CD4-positive, alpha-beta T cell treated with Interferon gamma for 1 hour (primary cell): ENCODE measurements around the gene NENF.
"Not testable (repeated sequence)": the region's sequence is repeated elsewhere in the genome, so short reads cannot be mapped to it uniquely, and the experiment has no call there.

Experiments used
- DNase-seq: peaks from one replicate; pipeline ENCODE4 v3.0.0-alpha.2; 2020

The NENF gene

GRCh38 chr1:212432661-212433576 is at the start of gene NENF:
Gene NENF (plus strand): TSS chr1:212432920. CDS start chr1:212432944, 24 bp downstream.
- DNase-seq: peak; percentile 65

- no peak for DNase-seq
Observed at GRCh38 chr1:212386029-212386428, 46.7 kb upstream of the NENF start.

- no peak for DNase-seq
Observed at GRCh38 chr1:212388985-212389716, 43.6 kb upstream of the NENF start.

- not testable (repeated sequence) for DNase-seq
Observed at GRCh38 chr1:212395678-212396437, 36.9 kb upstream of the NENF start.

- DNase-seq: no peak
Observed at GRCh38 chr1:212396638-212397037, 36.1 kb upstream of the NENF start.

GRCh38 chr1:212397171-212397570 is 35.5 kb upstream of the NENF start:
- no peak for DNase-seq

- DNase-seq: no peak
Observed at GRCh38 chr1:212401042-212401441, 31.7 kb upstream of the NENF start.

GRCh38 chr1:212401838-212402582 is 30.7 kb upstream of the NENF start:
- DNase-seq: no peak

GRCh38 chr1:212402666-212403321 is 29.9 kb upstream of the NENF start:
- DNase-seq: no peak

GRCh38 chr1:212410231-212410820 is 22.4 kb upstream of the NENF start:
- DNase-seq: no peak

GRCh38 chr1:212412374-212412773 is 20.3 kb upstream of the NENF start:
- DNase-seq: no peak

GRCh38 chr1:212413902-212414327 is 18.8 kb upstream of the NENF start:
- DNase-seq: no peak

GRCh38 chr1:212414328-212415106 is 18.2 kb upstream of the NENF start, which contains the start of gene PACC1:
Gene PACC1 (minus strand): TSS chr1:212414886. CDS start chr1:212414757, 129 bp downstream.
- peak; percentile 95 for DNase-seq

- no peak for DNase-seq
Observed at GRCh38 chr1:212415107-212415841, 17.4 kb upstream of the NENF start.

GRCh38 chr1:212421165-212421564 is 11.6 kb upstream of the NENF start:
- DNase-seq: no peak

GRCh38 chr1:212423879-212424278 is 8.8 kb upstream of the NENF start:
- no peak for DNase-seq

GRCh38 chr1:212428496-212428895 is 4.2 kb upstream of the NENF start:
- no peak for DNase-seq

GRCh38 chr1:212430416-212430815 is 2.3 kb upstream of the NENF start:
- no peak for DNase-seq

GRCh38 chr1:212430955-212431394 is 1.7 kb upstream of the NENF start:
- no peak for DNase-seq

- DNase-seq: no peak
Observed at GRCh38 chr1:212431644-212432043, 1.1 kb upstream of the NENF start.
